Coronary artery (tissue), 2 donors: ENCODE measurements around the gene MSH3.

Experiments
- DNase-seq: peaks from one replicate; pipeline ENCODE4 v3.0.0-alpha.2; 2017; ENCODE audit warnings: low spot score
- H3K27ac ChIP-seq, 2 donors: fragments of 200-600 bp; sonication (generic); one replicate each; pipeline ENCODE4 v1.5.1; 2016 to 2019
- H3K4me3 ChIP-seq: fragments of 200-600 bp; sonication (generic); 2 replicates; pipeline ENCODE4 v1.5.1; 2016; ENCODE audit warnings: mild to moderate bottlenecking, moderate library complexity
- TF ChIP-seq, protein P1 (sequence below): fragments of 200-600 bp; sonication (generic); IDR thresholded peaks from one replicate; pipeline ENCODE4 v1.5.1; 2019; ENCODE audit warnings: antibody characterized with exemption

The MSH3 gene

DNA sequence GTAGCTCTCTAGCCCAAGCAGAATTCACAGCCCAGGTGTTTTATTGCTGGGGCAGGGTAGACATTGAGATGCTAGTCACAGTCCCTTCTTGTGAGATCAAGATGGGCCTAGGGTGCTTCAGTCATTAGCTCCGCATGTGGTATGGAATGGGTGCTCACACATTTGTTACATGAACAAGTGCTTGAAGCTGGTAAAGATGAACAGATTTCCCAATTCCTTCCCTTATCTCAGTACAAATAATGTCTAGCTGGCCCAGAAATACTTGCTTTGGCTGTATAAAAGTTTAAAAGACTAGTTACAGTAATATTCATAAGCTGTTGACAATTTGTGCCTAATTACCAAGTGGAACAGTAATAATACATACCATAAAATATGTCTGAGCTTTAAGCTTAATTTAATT lies 143.7 kb downstream of the MSH3 start:
- no peak overlapping the region for H3K27ac ChIP-seq
- H3K4me3 ChIP-seq, result no peak overlapping the region
- TF ChIP-seq, protein P1, sequence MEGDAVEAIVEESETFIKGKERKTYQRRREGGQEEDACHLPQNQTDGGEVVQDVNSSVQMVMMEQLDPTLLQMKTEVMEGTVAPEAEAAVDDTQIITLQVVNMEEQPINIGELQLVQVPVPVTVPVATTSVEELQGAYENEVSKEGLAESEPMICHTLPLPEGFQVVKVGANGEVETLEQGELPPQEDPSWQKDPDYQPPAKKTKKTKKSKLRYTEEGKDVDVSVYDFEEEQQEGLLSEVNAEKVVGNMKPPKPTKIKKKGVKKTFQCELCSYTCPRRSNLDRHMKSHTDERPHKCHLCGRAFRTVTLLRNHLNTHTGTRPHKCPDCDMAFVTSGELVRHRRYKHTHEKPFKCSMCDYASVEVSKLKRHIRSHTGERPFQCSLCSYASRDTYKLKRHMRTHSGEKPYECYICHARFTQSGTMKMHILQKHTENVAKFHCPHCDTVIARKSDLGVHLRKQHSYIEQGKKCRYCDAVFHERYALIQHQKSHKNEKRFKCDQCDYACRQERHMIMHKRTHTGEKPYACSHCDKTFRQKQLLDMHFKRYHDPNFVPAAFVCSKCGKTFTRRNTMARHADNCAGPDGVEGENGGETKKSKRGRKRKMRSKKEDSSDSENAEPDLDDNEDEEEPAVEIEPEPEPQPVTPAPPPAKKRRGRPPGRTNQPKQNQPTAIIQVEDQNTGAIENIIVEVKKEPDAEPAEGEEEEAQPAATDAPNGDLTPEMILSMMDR, result no peak
- no peak for DNase-seq

DNA sequence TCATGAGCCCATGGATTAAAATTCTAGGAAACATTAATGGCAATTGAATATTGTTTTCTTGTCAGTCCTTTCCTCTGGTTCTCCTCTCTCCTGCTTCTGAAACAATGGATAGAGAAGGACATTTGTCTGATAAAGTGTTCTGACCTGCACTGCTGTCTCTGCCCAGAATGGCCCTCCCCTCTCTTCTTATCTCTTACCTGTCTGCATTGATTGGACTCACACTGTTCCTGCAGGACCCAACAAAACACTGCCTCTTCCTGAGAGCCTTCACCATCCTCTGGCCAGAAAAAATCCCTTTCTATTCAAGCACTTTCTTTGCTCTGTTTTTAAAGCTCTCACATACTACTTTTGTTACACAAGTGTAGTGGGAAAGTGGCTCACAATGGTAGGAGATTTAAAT lies 144.2 kb downstream of the MSH3 start:
- TF ChIP-seq, protein P1, result no peak
- no peak overlapping the region for H3K4me3 ChIP-seq
- DNase-seq, result no peak
- H3K27ac ChIP-seq, result no peak overlapping the region

DNA sequence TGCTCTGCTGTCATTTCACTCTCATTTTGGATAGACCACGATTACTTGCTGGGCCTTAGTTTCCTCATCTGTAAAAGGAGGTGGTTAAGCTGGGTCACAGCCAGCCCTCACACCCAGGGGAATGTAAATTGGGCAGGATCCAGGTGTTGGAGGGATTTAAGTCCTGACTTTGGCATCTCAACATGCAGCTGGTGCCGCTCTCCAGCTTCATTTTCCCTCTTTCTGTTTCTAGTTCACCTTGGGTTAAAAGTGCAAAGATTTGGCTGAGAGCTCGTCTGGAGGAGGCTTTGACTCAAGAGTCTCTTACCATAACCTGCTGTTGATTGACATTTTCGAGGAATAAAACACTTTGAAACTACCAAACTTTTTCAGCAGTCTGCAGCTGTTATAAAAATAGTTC lies 144.6 kb downstream of the MSH3 start:
- H3K27ac ChIP-seq, result no peak overlapping the region
- no peak overlapping the region for H3K4me3 ChIP-seq
- TF ChIP-seq, protein P1, result no peak
- no peak for DNase-seq

DNA sequence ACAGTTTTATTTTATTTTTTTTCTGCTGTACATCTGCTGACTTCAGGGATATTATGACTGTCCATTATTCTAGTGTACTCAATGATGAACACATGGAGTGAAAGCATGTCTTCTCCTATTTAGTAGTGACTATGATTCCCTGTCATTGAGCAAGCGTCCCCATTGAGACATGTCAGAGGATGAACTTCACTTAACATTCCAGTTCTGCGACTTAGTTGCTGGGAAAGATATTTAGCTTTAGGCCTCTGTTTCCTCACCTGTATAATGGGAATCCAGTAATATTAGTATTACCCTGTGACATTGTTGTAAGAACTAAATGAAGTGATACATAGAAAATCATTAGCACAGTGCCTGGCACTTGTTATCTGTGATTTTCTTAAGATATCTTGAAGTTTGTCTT lies 145.1 kb downstream of the MSH3 start:
- TF ChIP-seq, protein P1, result no peak
- Histone ChIP-seq H3K4me3 (no peak overlapping the region), H3K27ac (no peak overlapping the region)
- no peak for DNase-seq

DNA sequence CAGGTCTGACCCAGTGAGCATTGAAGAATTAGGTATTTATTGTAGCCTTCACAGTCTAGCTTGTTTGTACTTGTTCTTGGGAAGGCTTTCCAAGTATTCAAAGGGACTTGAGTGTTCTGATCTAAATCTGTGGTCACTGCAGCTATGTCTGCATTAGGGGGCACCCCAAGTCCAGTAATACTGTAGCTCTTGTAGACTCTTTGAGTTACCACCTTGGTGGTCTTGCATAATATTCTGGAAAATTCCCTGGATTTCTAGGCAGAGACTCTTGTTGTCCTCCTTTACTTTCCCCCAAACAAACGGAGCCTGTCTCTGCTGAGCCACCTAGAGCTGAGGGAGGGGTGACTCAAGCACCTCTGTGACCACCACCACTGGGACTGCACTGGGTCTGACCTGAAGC lies 149.9 kb downstream of the MSH3 start:
- no peak for DNase-seq
- Histone ChIP-seq H3K4me3 (no peak overlapping the region), H3K27ac (no peak overlapping the region)
- TF ChIP-seq, protein P1, result no peak

DNA sequence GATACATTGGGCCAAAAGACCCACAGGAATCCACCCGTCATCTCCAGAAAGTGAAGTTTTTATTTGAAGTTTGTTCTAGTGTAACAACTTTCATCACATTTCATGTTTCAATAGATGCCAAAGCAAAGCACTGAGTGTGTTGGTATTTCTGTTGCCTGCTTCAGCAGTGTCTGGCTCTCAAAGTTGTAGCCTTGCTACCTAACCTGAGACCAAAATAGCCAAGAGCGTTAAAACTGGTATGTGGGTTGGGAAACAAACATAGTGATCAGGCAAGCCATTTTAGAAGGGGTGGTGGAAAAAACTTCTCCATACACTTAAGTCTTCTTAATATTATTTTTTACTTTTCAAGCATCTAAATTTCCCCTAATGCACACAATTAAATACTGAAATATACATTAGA lies 150.6 kb downstream of the MSH3 start:
- DNase-seq, result no peak
- TF ChIP-seq, protein P1, result no peak
- Histone ChIP-seq H3K4me3 (no peak overlapping the region), H3K27ac (no peak overlapping the region)

DNA sequence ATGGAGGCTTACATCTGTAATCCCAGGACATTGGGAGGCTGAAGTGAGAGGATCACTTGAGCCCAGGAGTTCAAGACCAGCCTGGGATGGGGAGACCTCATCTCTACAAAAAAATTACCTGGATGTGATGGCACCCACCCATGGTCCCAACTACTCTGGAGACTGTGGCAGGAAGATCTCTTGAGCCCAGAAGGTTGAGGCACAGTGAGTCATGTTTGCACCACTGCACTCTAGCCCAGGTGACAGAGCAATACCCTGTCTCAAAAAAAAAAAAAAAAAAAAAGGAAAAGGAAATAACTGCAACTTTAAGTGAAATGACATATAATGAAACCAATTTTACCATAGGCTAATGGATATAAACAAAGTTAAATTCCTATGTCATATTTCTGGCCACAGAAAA lies 152.5 kb downstream of the MSH3 start:
- Histone ChIP-seq H3K4me3 (no peak overlapping the region), H3K27ac (no peak overlapping the region)
- no peak for DNase-seq
- TF ChIP-seq, protein P1, result no peak
